PC-9 (cell line): ENCODE results near the gene CARS1.

ENCODE experiments used
- CTCF ChIP-seq: fragments of 200-600 bp; sonication (generic); conservative IDR thresholded peaks from 2 replicates; pipeline ENCODE4 v1.6.1; 2017; ENCODE audit warnings: mixed run types, antibody characterized with exemption, mild to moderate bottlenecking, moderate library complexity
- EZH2 ChIP-seq: fragments of 200-600 bp; sonication (generic); IDR thresholded peaks from 2 replicates; pipeline ENCODE4 v1.8.0; 2017; ENCODE audit warnings: antibody characterized with exemption, low read depth

GRCh38 chr11:3010521-3011275, 46.5 kb downstream of the CARS1 start:
- TF ChIP-seq CTCF (no peak), EZH2 (no peak)
